Left lung (tissue), 10 donors: Measurements from ENCODE around the gene EXOC1. TPM values are rescaled to one million over a fixed set of nuclear protein-coding genes. Genes with fewer than 3 reads are reported as not detected.
A peak's percentile ranks its signal among the peaks of the same experiment; 100 is the strongest.

Experiments used
- ATAC-seq: fragments of 200-7000 bp; cut with Tn5 transposase; one replicate; pipeline ENCODE4 v1.9.1; 2020; ENCODE audit warnings: moderate library complexity
- DNase-seq, 4 donors: peaks; one replicate each; pipeline ENCODE4 v3.0.0-alpha.2; 2013 to 2020
- H3K27ac ChIP-seq, 2 donors: fragments of 200-600 bp; sonication (generic) in 1 of 2; one replicate each; pipeline versions ENCODE4 v1.5.0 to v1.8.0; 2020 to 2021
- H3K27me3 ChIP-seq, 2 donors: fragments of 200-600 bp; sonication (generic) in 1 of 2; one replicate each; pipeline versions ENCODE4 v1.5.0 to v1.8.0; 2020 to 2021
- H3K36me3 ChIP-seq, 2 donors: fragments of 200-600 bp; sonication (generic) in 1 of 2; one replicate each; pipeline versions ENCODE4 v1.5.0 to v1.8.0; 2020 to 2021
- H3K4me1 ChIP-seq, 2 donors: fragments of 200-600 bp; one replicate each; pipeline ENCODE4 v1.8.0; 2021
- H3K4me3 ChIP-seq, 2 donors: fragments of 200-600 bp; sonication (generic) in 1 of 2; one replicate each; pipeline versions ENCODE4 v1.5.0 to v1.8.0; 2020 to 2021; ENCODE audit warnings: mild to moderate bottlenecking in 1 of 2
- H3K9me3 ChIP-seq, 2 donors: fragments of 200-600 bp; sonication (generic) in 1 of 2; one replicate each; pipeline versions ENCODE4 v1.5.0 to v1.8.0; 2020 to 2021
- CTCF ChIP-seq, 2 donors: fragments of 200-600 bp; sonication (generic) in 1 of 2; IDR thresholded peaks; one replicate each; pipeline versions ENCODE4 v1.5.0 to v1.8.0; 2021; ENCODE audit warnings: antibody characterized with exemption in 2 of 2
- intact Hi-C, 2 donors: fragments of 100-400 bp; cut with DNase I; formaldehyde crosslinking; loops; one replicate each; pipeline versions ENCODE4 v1.11.2 to v1.14.2; 2022
- polyA plus RNA-seq, 6 donors: library from polyadenylated mRNA; unstranded; fragments of 120-200 nt; gene quantifications; one replicate each; pipeline ENCODE4 v1.2.1, GENCODE V29; 2013; ENCODE audit not compliant: insufficient read length in 6 of 6
- total RNA-seq, 2 donors: library from RNA; stranded (reverse); fragmentation: NEBNext Ultra II Directional; extraction: Animal tissue kit (Norgen Biotek cat#: 25700); gene quantifications; one replicate each; pipeline ENCODE4 v1.2.1, GENCODE V29; 2021
- donor health status: DM: no; HTN: yes; CAD: no.
- donor health status: DM: no; HTN: no; CAD: no.

Gene EXOC1
- total and polyA plus RNA-seq, 8 donors: 30.1 to 53.7 (median 48.0) TPM

GRCh38 chr4:55939421-55939820 lies 86.0 kb downstream of the EXOC1 start:
- peaks cover 0 to 30% of the 10 kb centered on the region in 2 donors for H3K9me3 ChIP-seq
- H3K4me3 ChIP-seq: no peak overlapping the region
- H3K36me3 ChIP-seq: peaks cover 0 to 27% of the 10 kb centered on the region in 2 donors
- ATAC-seq (no peak), DNase-seq (no peak)
- no peak for TF ChIP-seq CTCF (IDR thresholded peaks at IDR 0.05)
- no peaks in the 10 kb centered on the region for H3K27me3 ChIP-seq
- intact Hi-C loops: no loop called here
- H3K27ac ChIP-seq: no peak overlapping the region
- H3K4me1 ChIP-seq: no peaks in the 10 kb centered on the region

DNA sequence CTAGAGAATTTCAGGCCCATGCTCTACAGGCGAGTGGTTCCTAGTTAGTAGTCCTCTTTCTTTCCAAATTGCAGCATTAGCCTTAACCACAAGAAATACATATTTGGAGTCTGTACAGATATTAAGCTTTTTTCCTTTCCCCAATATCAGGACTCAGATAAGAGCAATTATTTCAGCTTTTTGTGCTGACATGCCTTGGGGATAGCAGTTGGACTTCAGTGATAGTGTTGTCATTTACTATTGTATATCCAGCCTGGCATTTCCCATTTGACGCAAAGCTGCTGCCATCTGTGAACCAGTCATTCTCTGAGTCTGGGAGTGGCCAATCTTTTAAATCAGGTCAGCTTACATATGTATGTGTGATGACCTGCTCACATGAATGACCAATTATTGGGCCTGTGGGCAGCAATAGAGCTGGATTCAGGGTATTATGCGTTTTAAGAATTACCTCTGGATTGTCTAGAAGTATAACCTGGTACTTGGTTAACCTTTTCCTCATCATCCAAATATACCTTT lies 88.5 kb downstream of the EXOC1 start:
- no peak for TF ChIP-seq CTCF (IDR thresholded peaks at IDR 0.05)
- H3K9me3 ChIP-seq: peaks cover 0 to 17% of the 10 kb centered on the region in 2 donors
- no peak overlapping the region for H3K27ac ChIP-seq
- intact Hi-C loops: loop anchor here in 1 of 2 donors (10.0 kb wide), 1 partner anchor 363 kb away; no protein-coding TSS in a partner anchor
- DNase-seq: no peak
- no peaks in the 10 kb centered on the region for H3K4me1 ChIP-seq
- no peak for ATAC-seq
- no peak overlapping the region for H3K4me3 ChIP-seq
- no peaks in the 10 kb centered on the region for H3K27me3 ChIP-seq
- H3K36me3 ChIP-seq: peaks cover 0 to 27% of the 10 kb centered on the region in 2 donors

GRCh38 chr4:55947254-55947882 lies 93.9 kb downstream of the EXOC1 start:
- no peaks in the 10 kb centered on the region for H3K9me3 ChIP-seq
- peaks cover 0 to 4% of the 10 kb centered on the region in 2 donors for H3K36me3 ChIP-seq
- intact Hi-C loops: loop anchor here in 1 of 2 donors (10.0 kb wide), 1 partner anchor 357 kb away; no protein-coding TSS in a partner anchor
- ATAC-seq: no peak
- TF ChIP-seq CTCF (IDR thresholded peaks at IDR 0.05): no peak
- peak overlapping the region; percentile 12 to 66 for H3K4me3 ChIP-seq
- no peaks in the 10 kb centered on the region for H3K27me3 ChIP-seq
- H3K27ac ChIP-seq: peak overlapping the region; percentile 95 to 100
- DNase-seq: peak in 1 of 4 donors; percentile 3
- peaks cover 4 to 28% of the 10 kb centered on the region in 2 donors for H3K4me1 ChIP-seq

DNA sequence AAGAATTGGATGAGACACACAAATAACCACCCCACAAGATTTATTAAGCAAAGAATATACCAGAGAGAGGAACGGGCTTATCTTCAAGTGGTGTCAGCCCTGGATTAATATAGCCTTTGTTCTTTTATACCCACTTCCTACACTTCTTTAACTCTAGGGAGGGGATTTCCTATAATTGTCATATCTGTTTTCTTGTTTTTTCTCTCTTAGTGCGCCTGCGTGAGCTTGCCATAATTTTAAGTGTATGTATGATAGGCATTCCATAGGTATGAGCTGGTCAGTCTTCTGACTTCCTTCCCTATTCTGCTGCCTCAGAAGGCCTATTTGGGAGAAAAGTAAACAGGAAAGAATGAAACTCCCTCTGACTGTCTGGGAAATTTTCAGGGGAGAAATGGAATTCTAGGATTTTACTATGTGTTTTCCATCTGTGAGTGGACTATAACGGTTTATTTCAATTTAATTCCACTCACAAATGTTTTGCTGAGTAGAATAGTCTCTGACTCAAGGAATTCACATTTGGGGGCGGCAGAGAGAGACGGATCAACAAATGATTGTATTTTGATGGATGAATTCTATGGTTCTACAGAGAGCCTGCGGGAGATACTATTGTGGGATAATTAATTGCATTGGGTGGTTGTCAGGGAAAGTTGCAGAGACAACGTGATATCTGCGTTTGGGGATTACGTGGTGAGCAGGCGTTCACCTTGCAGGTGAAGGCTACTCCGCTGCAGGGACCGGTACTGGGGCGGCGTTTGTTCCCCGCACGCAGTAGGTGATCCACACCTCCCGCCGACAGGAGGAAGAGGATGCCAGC lies 94.7 kb downstream of the EXOC1 start:
- Histone ChIP-seq H3K27me3 (no peaks in the 10 kb centered on the region), H3K9me3 (no peaks in the 10 kb centered on the region), H3K27ac (peak overlapping the region; percentile 95 to 100), H3K4me3 (peak overlapping the region; percentile 58 to 66), H3K4me1 (peaks cover 4 to 28% of the 10 kb centered on the region in 2 donors), H3K36me3 (peaks cover 0 to 11% of the 10 kb centered on the region in 2 donors)
- no peak for TF ChIP-seq CTCF (IDR thresholded peaks at IDR 0.05)
- peak; percentile 26 for ATAC-seq
- peak in 2 of 4 donors; percentile 19 to 39 for DNase-seq
- intact Hi-C loops: loop anchor here in 1 of 2 donors (10.0 kb wide), 1 partner anchor 357 kb away; no protein-coding TSS in a partner anchor
